CD4-positive, alpha-beta T cell (primary cell): Measurements from ENCODE around the gene SPATA24. TPM values are rescaled to one million over a fixed set of nuclear protein-coding genes. Genes with fewer than 3 reads are reported as not detected.

ENCODE experiments used
- ATAC-seq: fragments of 200-7000 bp; cut with Tn5 transposase; one replicate; pipeline ENCODE4 v1.10.0; 2022; ENCODE audit warnings: mild to moderate bottlenecking; ENCODE audit not compliant: poor library complexity
- CTCF ChIA-PET: fragments of 350-600 bp; sonication (Branson Sonifier 250); formaldehyde crosslinking; loops from one replicate; lab custom pipeline; 2021; ENCODE audit warnings: antibody characterized with exemption, inconsistent platforms; lab: Charles Lee
- POLR2A ChIA-PET: fragments of 350-600 bp; sonication (Branson Sonifier 250); formaldehyde crosslinking; loops from one replicate; lab custom pipeline; 2021; ENCODE audit warnings: antibody characterized with exemption, inconsistent platforms; lab: Charles Lee
- DNase-seq, 14 experiments: peaks; one replicate each; pipeline ENCODE4 v3.0.0-alpha.2; 2013 to 2020; ENCODE audit warnings: mixed read lengths in 2 of 14
- H3K27ac ChIP-seq, 2 donors: one replicate each; pipeline versions ENCODE4 v1.5.1 to v1.7.0; 2013; ENCODE audit warnings: low read length in 2 of 2, low read depth in 1 of 2, mild to moderate bottlenecking in 1 of 2
- H3K27me3 ChIP-seq, 2 experiments: 1 replicate in 1 of 2; 2 replicates in 1 of 2; pipeline versions ENCODE4 v1.6.1 to v1.7.0; 2013; ENCODE audit warnings: low read length in 2 of 2, control low read depth in 1 of 2, mild to moderate bottlenecking in 1 of 2, moderate library complexity in 1 of 2; ENCODE audit not compliant: insufficient read depth in 2 of 2, control insufficient read depth in 1 of 2
- H3K36me3 ChIP-seq: one replicate; pipeline ENCODE4 v1.6.1; 2013; ENCODE audit warnings: low read length, control low read depth; ENCODE audit not compliant: insufficient read depth
- H3K4me1 ChIP-seq: one replicate; pipeline ENCODE4 v1.6.1; 2013; ENCODE audit warnings: low read length, control low read depth; ENCODE audit not compliant: insufficient read depth
- H3K4me3 ChIP-seq: one replicate; pipeline ENCODE4 v1.5.1; 2013; ENCODE audit warnings: mild to moderate bottlenecking, low read length, moderate library complexity
- H3K9me3 ChIP-seq, 2 experiments: 1 replicate in 1 of 2; 2 replicates in 1 of 2; pipeline versions ENCODE4 v1.6.1 to v1.7.0; 2013; ENCODE audit warnings: low read length in 2 of 2, mild to moderate bottlenecking in 2 of 2, control low read depth in 1 of 2, moderate library complexity in 1 of 2; ENCODE audit not compliant: control insufficient read depth in 1 of 2, insufficient read depth in 1 of 2
- H3K27ac Mint-ChIP-seq: one replicate; pipeline ENCODE4 v1.8.0; 2020; ENCODE audit warnings: mixed read lengths
- H3K27me3 Mint-ChIP-seq: one replicate; pipeline ENCODE4 v1.8.0; 2021; ENCODE audit warnings: mixed read lengths
- H3K36me3 Mint-ChIP-seq: one replicate; pipeline ENCODE4 v1.8.0; 2021; ENCODE audit warnings: low read depth, mixed read lengths
- H3K4me1 Mint-ChIP-seq: one replicate; pipeline ENCODE4 v1.8.0; 2021; ENCODE audit warnings: low read depth, mixed read lengths
- H3K4me3 Mint-ChIP-seq: one replicate; pipeline ENCODE4 v1.8.0; 2020; ENCODE audit warnings: mild to moderate bottlenecking, mixed read lengths
- H3K9me3 Mint-ChIP-seq: one replicate; pipeline ENCODE4 v1.8.0; 2020; ENCODE audit warnings: mixed read lengths
- intact Hi-C, 2 experiments: fragments of 100-400 bp; cut with DNase I in 1 of 2; cut with micrococcal nuclease in 1 of 2; formaldehyde crosslinking; loops; one replicate each; pipeline versions ENCODE4 v1.15.1 to v1.9.0; 2023 to 2025; cut with DNase I, micrococcal nuclease
- total RNA-seq, 174 experiments: library from RNA in 2 of 174; stranded (reverse) in 2 of 174; gene quantifications; one replicate each; pipeline ENCODE4 v1.2.3 and lab custom pipeline; 2021 to 2026
- TF ChIP-seq, protein P1 (sequence below): fragments of 200-600 bp; IDR thresholded peaks from one replicate; pipeline ENCODE4 v1.8.0; 2022; ENCODE audit warnings: antibody characterized with exemption, mild to moderate bottlenecking

The SPATA24 gene
- total RNA-seq, 2 experiments from 2014 or later: 3.0 to 3.9 TPM

DNA sequence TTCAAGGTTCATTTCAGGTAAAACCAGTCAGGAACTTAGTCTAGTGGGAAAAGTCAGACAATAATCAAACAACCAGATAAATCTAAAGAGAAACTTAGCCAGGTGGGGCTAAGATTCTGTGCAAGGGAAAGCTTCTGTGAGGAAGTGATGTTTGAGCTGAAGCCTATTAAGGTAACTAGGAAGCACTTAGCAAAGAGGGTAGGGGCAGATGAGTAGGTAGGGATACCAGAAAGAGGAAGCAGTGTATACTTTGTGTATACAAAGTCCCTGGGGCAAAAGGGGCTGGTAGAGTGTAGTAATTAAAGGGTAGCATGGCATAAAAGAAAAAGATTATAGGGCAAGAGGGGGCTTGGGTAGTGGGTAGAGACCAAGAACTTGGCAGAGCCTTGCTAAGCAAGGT, 3.6 kb upstream of the SPATA24 start:
- POLR2A ChIA-PET: interaction anchor here (1.3 kb wide), 1 partner anchor 15 kb away, joined by 7 read pairs; no protein-coding TSS in a partner anchor
- Histone ChIP-seq H3K9me3 (no peaks in the 10 kb centered on the region), H3K4me1 (peaks cover 20% of the 10 kb centered on the region), H3K27me3 (no peaks in the 10 kb centered on the region), H3K27ac (no peak overlapping the region), H3K36me3 (no peaks in the 10 kb centered on the region), H3K4me3 (no peak overlapping the region)
- Mint-ChIP-seq H3K9me3 (no peaks in the 10 kb centered on the region), H3K4me3 (no peak overlapping the region), H3K27me3 (no peaks in the 10 kb centered on the region), H3K4me1 (peaks cover 33% of the 10 kb centered on the region), H3K27ac (no peak overlapping the region), H3K36me3 (peaks cover 5% of the 10 kb centered on the region)
- CTCF ChIA-PET: no interaction called here
- no peak for ATAC-seq
- intact Hi-C loops: loop anchor here in 1 of 2 experiments (5.0 to 10.0 kb wide), 6 partner anchors 360 to 1073 kb away; partner anchors contain the start of genes CDC25C, CYSTM1, EGR1 and FAM53C
- TF ChIP-seq, protein P1, sequence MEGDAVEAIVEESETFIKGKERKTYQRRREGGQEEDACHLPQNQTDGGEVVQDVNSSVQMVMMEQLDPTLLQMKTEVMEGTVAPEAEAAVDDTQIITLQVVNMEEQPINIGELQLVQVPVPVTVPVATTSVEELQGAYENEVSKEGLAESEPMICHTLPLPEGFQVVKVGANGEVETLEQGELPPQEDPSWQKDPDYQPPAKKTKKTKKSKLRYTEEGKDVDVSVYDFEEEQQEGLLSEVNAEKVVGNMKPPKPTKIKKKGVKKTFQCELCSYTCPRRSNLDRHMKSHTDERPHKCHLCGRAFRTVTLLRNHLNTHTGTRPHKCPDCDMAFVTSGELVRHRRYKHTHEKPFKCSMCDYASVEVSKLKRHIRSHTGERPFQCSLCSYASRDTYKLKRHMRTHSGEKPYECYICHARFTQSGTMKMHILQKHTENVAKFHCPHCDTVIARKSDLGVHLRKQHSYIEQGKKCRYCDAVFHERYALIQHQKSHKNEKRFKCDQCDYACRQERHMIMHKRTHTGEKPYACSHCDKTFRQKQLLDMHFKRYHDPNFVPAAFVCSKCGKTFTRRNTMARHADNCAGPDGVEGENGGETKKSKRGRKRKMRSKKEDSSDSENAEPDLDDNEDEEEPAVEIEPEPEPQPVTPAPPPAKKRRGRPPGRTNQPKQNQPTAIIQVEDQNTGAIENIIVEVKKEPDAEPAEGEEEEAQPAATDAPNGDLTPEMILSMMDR: no peak
- no peak for DNase-seq

DNA sequence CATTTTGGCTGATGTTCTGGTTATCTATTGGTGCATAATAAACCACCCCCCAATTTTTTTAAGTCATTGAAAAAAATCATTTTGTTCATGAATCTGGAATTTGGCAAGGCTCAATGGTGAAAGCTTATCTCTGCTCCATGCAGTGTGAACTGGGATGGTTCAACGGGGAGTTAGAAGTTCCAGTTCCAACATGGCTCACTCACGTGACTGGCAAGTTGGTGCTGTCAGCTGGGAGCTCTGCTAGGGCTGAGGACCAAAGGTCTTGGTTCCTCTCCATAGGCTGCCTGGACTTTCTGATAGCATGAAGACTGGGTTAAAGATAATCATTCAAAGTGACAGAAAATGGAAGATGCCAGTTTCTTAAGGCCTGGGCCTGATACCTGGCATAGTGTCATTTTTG, 3.1 kb upstream of the SPATA24 start:
- Mint-ChIP-seq H3K4me3 (no peak overlapping the region), H3K9me3 (no peaks in the 10 kb centered on the region), H3K36me3 (peaks cover 5% of the 10 kb centered on the region), H3K27me3 (no peaks in the 10 kb centered on the region), H3K4me1 (peaks cover 35% of the 10 kb centered on the region), H3K27ac (no peak overlapping the region)
- no peak for DNase-seq
- no peak overlapping the region for H3K4me3 ChIP-seq
- TF ChIP-seq, protein P1: no peak
- CTCF ChIA-PET: no interaction called here
- H3K4me1 ChIP-seq: peaks cover 21% of the 10 kb centered on the region
- POLR2A ChIA-PET: interaction anchor here (0.8 to 1.3 kb wide), 2 partner anchors 15 to 32 kb away, joined by 3 to 7 read pairs; partner anchors contain the start of gene DNAJC18
- H3K27me3 ChIP-seq: no peaks in the 10 kb centered on the region
- ATAC-seq: no peak
- no peaks in the 10 kb centered on the region for H3K9me3 ChIP-seq
- no peak overlapping the region for H3K27ac ChIP-seq
- H3K36me3 ChIP-seq: no peaks in the 10 kb centered on the region
- intact Hi-C loops: loop anchor here in 1 of 2 experiments (5.0 to 10.0 kb wide), 6 partner anchors 360 to 1072 kb away; partner anchors contain the start of genes CDC25C, CYSTM1, EGR1 and FAM53C

DNA sequence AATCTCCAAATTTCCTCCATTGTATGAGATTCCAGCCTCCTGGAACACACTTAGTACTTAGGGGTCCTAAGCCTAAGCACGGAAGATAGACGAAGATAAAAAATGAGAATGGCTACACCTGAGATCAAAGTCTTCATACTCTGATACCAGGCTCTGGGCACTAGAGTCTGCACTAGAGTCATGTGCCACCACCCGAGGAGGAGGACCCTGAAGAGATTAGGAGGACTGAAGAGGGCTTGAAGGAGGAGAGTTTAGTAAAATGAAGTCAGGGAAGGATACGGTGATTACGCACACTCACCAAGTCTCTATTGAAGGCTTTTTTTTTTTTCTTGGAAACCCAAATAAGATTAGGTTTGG, 573 bp upstream of the SPATA24 start:
- Histone ChIP-seq H3K4me1 (peaks cover 21% of the 10 kb centered on the region), H3K27me3 (no peaks in the 10 kb centered on the region), H3K9me3 (no peaks in the 10 kb centered on the region), H3K27ac (peak overlapping the region; percentile 74 to 97), H3K4me3 (peak overlapping the region; percentile 71), H3K36me3 (peaks cover 4% of the 10 kb centered on the region)
- TF ChIP-seq, protein P1: no peak
- peak overlapping the region; percentile 92 for H3K4me3 Mint-ChIP-seq
- POLR2A ChIA-PET: interaction anchor here (0.8 to 3.0 kb wide), 16 partner anchors 10 to 206 kb away, joined by 3 to 29 read pairs (median 5); partner anchors contain the start of genes DNAJC18, MATR3, MZB1 and PAIP2
- peak in 1 of 14 experiments; percentile 46 for DNase-seq
- intact Hi-C loops: loop anchor here in 1 of 2 experiments (2.0 to 10.0 kb wide), 8 partner anchors 34 to 1070 kb away; partner anchors contain the start of genes CDC25C, CYSTM1, DNAJC18 and EGR1
- H3K9me3 Mint-ChIP-seq: no peaks in the 10 kb centered on the region
- peaks cover 35% of the 10 kb centered on the region for H3K4me1 Mint-ChIP-seq
- CTCF ChIA-PET: interaction anchor here (0.7 to 2.7 kb wide), 5 partner anchors 10 to 63 kb away, joined by 3 to 14 read pairs (median 8); partner anchors contain the start of gene PAIP2
- H3K36me3 Mint-ChIP-seq: peaks cover 5% of the 10 kb centered on the region
- peak overlapping the region; percentile 94 for H3K27ac Mint-ChIP-seq
- no peaks in the 10 kb centered on the region for H3K27me3 Mint-ChIP-seq
- ATAC-seq: no peak
